H1 (cell line): Measurements from ENCODE around the gene ETNPPL. TPM values are rescaled to one million over a fixed set of nuclear protein-coding genes. Genes with fewer than 3 reads are reported as not detected.

ENCODE experiments used
- CTCF ChIA-PET: fragments of 300-600 bp; sonication (Branson Sonifier 250); formaldehyde crosslinking; loops from one replicate; lab custom pipeline; 2021; ENCODE audit not compliant: partially characterized antibody; lab: Charles Lee
- POLR2A ChIA-PET: fragments of 300-600 bp; sonication (Branson Sonifier 250); formaldehyde crosslinking; loops from one replicate; lab custom pipeline; 2021; ENCODE audit warnings: inconsistent platforms; ENCODE audit not compliant: partially characterized antibody; lab: Charles Lee
- DNase-seq, 2 experiments: peaks; one replicate each; pipeline versions ENCODE4 v3.0.0 to v3.0.0-alpha.2; 2010 to 2022; ENCODE audit warnings: low spot score in 2 of 2, low read depth in 1 of 2, mixed read lengths in 1 of 2
- FAIRE-seq: peaks from 2 replicates; lab custom pipeline; 2011; peaks lifted over from hg19 to GRCh38; lab: Jason Lieb, UNC
- H2AFZ ChIP-seq: 2 replicates; pipeline ENCODE4 v1.8.1; 2012; ENCODE audit warnings: low read length, inconsistent platforms
- H2AK5ac ChIP-seq: 2 replicates; pipeline ENCODE4 v1.6.1; 2013; ENCODE audit warnings: low read depth, low read length
- H2BK120ac ChIP-seq: replicated peaks from 2 replicates; pipeline ENCODE3; 2013; ENCODE audit warnings: low read depth, low read length, inconsistent platforms
- H2BK12ac ChIP-seq: 2 replicates; pipeline ENCODE4 v1.6.1; 2013; ENCODE audit warnings: low read depth, low read length
- H2BK15ac ChIP-seq: 2 replicates; pipeline ENCODE4 v1.6.1; 2013; ENCODE audit warnings: low read length
- H2BK20ac ChIP-seq: 2 replicates; pipeline ENCODE4 v1.6.1; 2013; ENCODE audit warnings: low read length
- H2BK5ac ChIP-seq: 2 replicates; pipeline ENCODE4 v1.6.1; 2013; ENCODE audit warnings: low read depth, low read length
- H3K14ac ChIP-seq: 2 replicates; pipeline ENCODE4 v1.6.1; 2013; ENCODE audit warnings: inconsistent platforms; ENCODE audit not compliant: insufficient read length
- H3K18ac ChIP-seq: 2 replicates; pipeline ENCODE4 v1.6.1; 2013; ENCODE audit warnings: low read length; ENCODE audit errors: extremely low read depth
- H3K23ac ChIP-seq: 2 replicates; pipeline ENCODE4 v1.6.1; 2013; ENCODE audit warnings: inconsistent platforms; ENCODE audit not compliant: insufficient read length
- H3K23me2 ChIP-seq: 2 replicates; pipeline ENCODE4 v1.6.1; 2013; ENCODE audit warnings: low read depth, low read length
- H3K27ac ChIP-seq: 2 replicates; pipeline ENCODE4 v1.6.1; 2011; ENCODE audit warnings: low read depth, low read length, inconsistent platforms
- H3K27me3 ChIP-seq, 4 experiments: replicated peaks in 1 of 4; 1 replicate in 1 of 4; 2 replicates in 3 of 4; pipeline versions ENCODE4 v1.6.1 to v1.8.1; 2011 to 2013; ENCODE audit warnings: low read length in 3 of 4, mild to moderate bottlenecking in 3 of 4, inconsistent platforms in 2 of 4, mixed read lengths in 2 of 4, moderate library complexity in 1 of 4; ENCODE audit not compliant: control insufficient read depth in 3 of 4, insufficient read depth in 3 of 4; ENCODE audit errors: extremely low read depth in 1 of 4
- H3K36me3 ChIP-seq, 4 experiments: 2 replicates each; pipeline versions ENCODE4 v1.6.1 to v1.8.1; 2011 to 2013; ENCODE audit warnings: mild to moderate bottlenecking in 4 of 4, low read length in 3 of 4, moderate library complexity in 2 of 4, control low read depth in 1 of 4, inconsistent platforms in 1 of 4; ENCODE audit not compliant: insufficient read depth in 4 of 4, control insufficient read depth in 2 of 4
- H3K4ac ChIP-seq: replicated peaks from 2 replicates; pipeline ENCODE3; 2013; ENCODE audit warnings: low read length, low read depth, mixed read lengths, inconsistent platforms; ENCODE audit not compliant: insufficient read length
- H3K4me1 ChIP-seq, 4 experiments: replicated peaks in 1 of 4; 1 replicate in 1 of 4; 2 replicates in 3 of 4; pipeline versions ENCODE4 v1.6.1 to v1.8.1; 2011 to 2013; ENCODE audit warnings: low read length in 3 of 4, inconsistent platforms in 2 of 4, mixed read lengths in 1 of 4; ENCODE audit not compliant: insufficient read depth in 4 of 4, control insufficient read depth in 3 of 4
- H3K4me2 ChIP-seq, 2 experiments: 2 replicates each; pipeline versions ENCODE4 v1.6.1 to v1.8.1; 2011 to 2013; ENCODE audit warnings: low read depth in 2 of 2, low read length in 2 of 2, control low read depth in 1 of 2, inconsistent platforms in 1 of 2, mild to moderate bottlenecking in 1 of 2; ENCODE audit not compliant: insufficient read depth in 1 of 2
- H3K4me3 ChIP-seq, 4 experiments: fragments of 200-600, 300-600 bp in 1 of 4; sonication (generic), shearing (Covaris generic), sonication (Bioruptor Twin) in 1 of 4; 2 replicates each; pipeline versions ENCODE4 v1.5.1 to v1.8.1; 2011 to 2016; ENCODE audit warnings: low read length in 4 of 4, low read depth in 3 of 4, control low read depth in 2 of 4, inconsistent platforms in 2 of 4, mild to moderate bottlenecking in 2 of 4, mixed read lengths in 1 of 4, moderate library complexity in 1 of 4; ENCODE audit not compliant: insufficient read depth in 2 of 4; ENCODE audit errors: extremely low read depth in 1 of 4
- H3K56ac ChIP-seq: replicated peaks from 2 replicates; pipeline ENCODE3; 2013; ENCODE audit warnings: low read depth, mild to moderate bottlenecking, mixed read lengths, low read length, inconsistent platforms; ENCODE audit not compliant: insufficient read length
- H3K79me1 ChIP-seq: 2 replicates; pipeline ENCODE4 v1.6.1; 2013; ENCODE audit warnings: low read depth, low read length, control low read depth
- H3K79me2 ChIP-seq, 2 experiments: 2 replicates each; pipeline versions ENCODE4 v1.6.1 to v1.8.1; 2012 to 2013; ENCODE audit warnings: low read length in 2 of 2, mild to moderate bottlenecking in 2 of 2, inconsistent platforms in 1 of 2; ENCODE audit not compliant: insufficient read depth in 2 of 2, control insufficient read depth in 1 of 2
- H3K9ac ChIP-seq, 4 experiments: replicated peaks in 1 of 4; 1 replicate in 1 of 4; 2 replicates in 3 of 4; pipeline versions ENCODE4 v1.6.1 to v1.8.1; 2011 to 2013; ENCODE audit warnings: low read depth in 3 of 4, low read length in 3 of 4, control low read depth in 2 of 4, mild to moderate bottlenecking in 2 of 4, moderate library complexity in 2 of 4, inconsistent platforms in 1 of 4; ENCODE audit errors: extremely low read depth in 1 of 4
- H3K9me3 ChIP-seq, 2 experiments: 2 replicates each; pipeline versions ENCODE4 v1.6.1 to v1.8.1; 2012 to 2013; ENCODE audit warnings: mild to moderate bottlenecking in 2 of 2, moderate library complexity in 2 of 2, control low read depth in 1 of 2, inconsistent platforms in 1 of 2, low read depth in 1 of 2, low read length in 1 of 2, mixed read lengths in 1 of 2; ENCODE audit not compliant: insufficient read depth in 2 of 2
- H4K20me1 ChIP-seq, 2 experiments: replicated peaks in 1 of 2; 2 replicates each; pipeline versions ENCODE3 to v1.8.1; 2011 to 2013; ENCODE audit warnings: inconsistent platforms in 2 of 2, low read length in 2 of 2, mild to moderate bottlenecking in 1 of 2; ENCODE audit not compliant: insufficient read depth in 2 of 2, control insufficient read depth in 1 of 2
- H4K5ac ChIP-seq: 2 replicates; pipeline ENCODE4 v1.6.1; 2013; ENCODE audit warnings: low read length, low read depth, mixed read lengths, inconsistent platforms; ENCODE audit not compliant: insufficient read length
- H4K8ac ChIP-seq: 2 replicates; pipeline ENCODE4 v1.8.0; 2013; ENCODE audit warnings: mild to moderate bottlenecking, moderate library complexity, low read length, inconsistent platforms; ENCODE audit not compliant: insufficient read depth; ENCODE audit errors: extremely low read depth
- H4K91ac ChIP-seq: replicated peaks from 2 replicates; pipeline ENCODE3; 2013; ENCODE audit warnings: low read length, mixed read lengths, inconsistent platforms; ENCODE audit not compliant: insufficient read length
- ASH2L ChIP-seq: fragments of 200-600, 300-600 bp; sonication (generic); IDR thresholded peaks from one replicate; pipeline ENCODE4 v1.7.1; 2017; ENCODE audit warnings: low read length
- CEBPB ChIP-seq: IDR thresholded peaks from 2 replicates; pipeline ENCODE4 v1.6.1; 2012; ENCODE audit warnings: low read depth, low read length
- CHD1 ChIP-seq: IDR thresholded peaks from 2 replicates; pipeline ENCODE4 v1.6.1; 2012; ENCODE audit warnings: low read depth, low read length, improper control_type of control experiment
- EGR1 ChIP-seq: IDR thresholded peaks from 2 replicates; pipeline ENCODE4 v1.6.1; 2011; ENCODE audit warnings: low read depth, low read length, borderline replicate concordance
- FOSL1 ChIP-seq: IDR thresholded peaks from 2 replicates; pipeline ENCODE4 v1.6.1; 2011; ENCODE audit warnings: mild to moderate bottlenecking, low read depth, low read length, moderate library complexity; ENCODE audit not compliant: insufficient read depth
- KDM1A ChIP-seq: fragments of 200-600, 300-600 bp; sonication (generic); IDR thresholded peaks from 2 replicates; pipeline ENCODE4 v1.7.1; 2016; ENCODE audit warnings: mild to moderate bottlenecking, low read length, borderline replicate concordance
- MAX ChIP-seq: IDR thresholded peaks from 2 replicates; pipeline ENCODE4 v1.6.1; 2012; ENCODE audit warnings: inconsistent platforms
- POLR2A ChIP-seq, 2 experiments: IDR thresholded peaks; 1 replicate in 1 of 2; 2 replicates in 1 of 2; pipeline ENCODE4 v1.6.1; 2011; ENCODE audit warnings: low read depth in 2 of 2, low read length in 2 of 2, mild to moderate bottlenecking in 2 of 2; ENCODE audit errors: control extremely low read depth in 1 of 2
- POU5F1 ChIP-seq: IDR thresholded peaks from 2 replicates; pipeline ENCODE4 v1.6.1; 2011; ENCODE audit warnings: low read depth, mild to moderate bottlenecking, low read length, moderate library complexity
- RAD21 ChIP-seq, 2 experiments: IDR thresholded peaks in 1 of 2; conservative IDR thresholded peaks in 1 of 2; 2 replicates each; pipeline ENCODE4 v1.6.1; 2011; ENCODE audit warnings: low read depth in 2 of 2, low read length in 2 of 2, improper control_type of control experiment in 1 of 2, inconsistent platforms in 1 of 2, mild to moderate bottlenecking in 1 of 2, moderate library complexity in 1 of 2
- RFX5 ChIP-seq: IDR thresholded peaks from 2 replicates; pipeline ENCODE4 v1.6.1; 2011; ENCODE audit warnings: low read depth, low read length, improper control_type of control experiment, borderline replicate concordance
- RNF2 ChIP-seq: fragments of 200-900, 300-1000 bp; sonication (generic); IDR thresholded peaks from 2 replicates; pipeline ENCODE4 v1.7.1; 2016; ENCODE audit warnings: borderline replicate concordance, low read depth, mild to moderate bottlenecking, antibody characterized with exemption, low read length; ENCODE audit not compliant: poor library complexity, severe bottlenecking; ENCODE audit errors: missing control alignments
- SP2 ChIP-seq: IDR thresholded peaks from 2 replicates; pipeline ENCODE4 v1.6.1; 2012; ENCODE audit warnings: mild to moderate bottlenecking, low read length, inconsistent platforms
- TAF7 ChIP-seq: optimal IDR thresholded peaks from 2 replicates; pipeline ENCODE3; 2011; ENCODE audit warnings: low read depth, mild to moderate bottlenecking, inconsistent platforms, low read length, moderate library complexity, borderline replicate concordance
- YY1 ChIP-seq: IDR thresholded peaks from 2 replicates; pipeline ENCODE4 v1.6.1; 2011; ENCODE audit warnings: low read depth, mild to moderate bottlenecking, low read length
- WGBS, 2 experiments: shearing (Covaris generic) in 1 of 2; methylation state at CpG; one replicate each; pipeline versions ENCODE4 v1.1.6 to v1.1.7; 2013 to 2015; ENCODE audit warnings: low lambda C conversion rate in 2 of 2, mixed read lengths in 2 of 2, inconsistent platforms in 1 of 2, low coverage in 1 of 2, missing lambda C conversion rate in 1 of 2; ENCODE audit not compliant: insufficient replicate concordance in 2 of 2, insufficient coverage in 1 of 2, insufficient read length in 1 of 2; ENCODE audit errors: extremely low coverage in 1 of 2, missing lambda C conversion rate in 1 of 2; 5-methylcytosine and 5-hydroxymethylcytosine counted together
- polyA plus RNA-seq, 7 experiments: library from polyadenylated mRNA; depleted of rRNA in 3 of 7; stranded (reverse) in 5 of 7; unstranded in 2 of 7; fragments of >200 nt in 5 of 7; fragments of 200-250 nt in 2 of 7; gene quantifications; 1 replicate in 5 of 7; 2 replicates in 1 of 7; 4 replicates in 1 of 7; pipeline versions ENCODE4 v1.2.1 to v1.2.3, GENCODE V29; 2011 to 2013; ENCODE audit warnings: missing spikeins in 2 of 7, mixed read lengths in 2 of 7
- total RNA-seq: library from RNA; stranded (reverse); fragmentation: NEBNext Ultra II Directional; extraction: Animal tissue kit (Norgen Biotek cat#: 25700); gene quantifications from 2 replicates; pipeline ENCODE4 v1.2.1, GENCODE V29; 2021

ETNPPL gene
- total and polyA plus RNA-seq, 2 of the 8 experiments (the other 6 are each of a cell fraction or from before 2014, with no cell fraction given): 0.80 to 2.5 TPM

GRCh38 chr4:108763986-108764385 is 1.1 kb upstream of the ETNPPL start:
- H2BK15ac ChIP-seq: no peak overlapping the region
- H3K79me2 ChIP-seq: no peaks in the 10 kb centered on the region
- H3K27ac ChIP-seq: no peak overlapping the region
- no peak overlapping the region for H3K18ac ChIP-seq
- FAIRE-seq: no peak
- WGBS, 2 experiments: 96% methylated on average over 4 of the region's 4 CpGs; no CpG with 5 or more reads in 1 of the 2 experiments
- H3K14ac ChIP-seq: no peak overlapping the region
- no peaks in the 10 kb centered on the region for H4K20me1 ChIP-seq
- H3K23ac ChIP-seq: no peak overlapping the region
- H3K23me2 ChIP-seq: peaks cover 10% of the 10 kb centered on the region
- no peak overlapping the region for H2AK5ac ChIP-seq
- no peak overlapping the region for H4K8ac ChIP-seq
- no peaks in the 10 kb centered on the region for H3K36me3 ChIP-seq
- H3K4me3 ChIP-seq: no peak overlapping the region
- no peaks in the 10 kb centered on the region for H3K79me1 ChIP-seq
- no peak overlapping the region for H4K5ac ChIP-seq
- no peak overlapping the region for H2BK120ac ChIP-seq
- H4K91ac ChIP-seq: no peak overlapping the region
- H3K4me2 ChIP-seq: no peak overlapping the region; a peak in 1 of 4 replicates
- peaks cover 0 to 4% (median 0%) of the 10 kb centered on the region in 4 experiments; a peak in 2 of 7 replicates for H3K4me1 ChIP-seq
- no peak overlapping the region for H3K9ac ChIP-seq
- H3K9me3 ChIP-seq: no peaks in the 10 kb centered on the region
- ChIA-PET POLR2A (interaction anchor here (1.5 kb wide), 1 partner anchor 143 kb away, joined by 7 read pairs; the partner anchor contains the start of gene RPL34), CTCF (no interaction called here)
- peaks cover 0 to 6% (median 3%) of the 10 kb centered on the region in 4 experiments; a peak in 5 of 7 replicates for H3K27me3 ChIP-seq
- H2BK20ac ChIP-seq: no peak overlapping the region
- no peak overlapping the region for H2BK5ac ChIP-seq
- H2AFZ ChIP-seq: no peak overlapping the region
- DNase-seq: no peak
- no peak overlapping the region for H3K4ac ChIP-seq
- no peak overlapping the region for H3K56ac ChIP-seq
- no peak overlapping the region for H2BK12ac ChIP-seq
- TF ChIP-seq POU5F1: no peak
- TF ChIP-seq MAX: no peak
- no peak for TF ChIP-seq CHD1
- no peak for TF ChIP-seq POLR2A (IDR thresholded peaks at IDR 0.05; ENCODE audit: control extremely low read depth in 1 of 2, low read depth in 2 of 2, low read length in 2 of 2)
- no peak for TF ChIP-seq YY1
- TF ChIP-seq CEBPB: no peak
- TF ChIP-seq SP2: no peak
- no peak for TF ChIP-seq FOSL1
- TF ChIP-seq RFX5: no peak
- TF ChIP-seq ASH2L: no peak
- no peak for TF ChIP-seq KDM1A
- TF ChIP-seq TAF7: no peak
- no peak for TF ChIP-seq RNF2
- TF ChIP-seq RAD21 (IDR thresholded peaks at IDR 0.05 in 1 of 2, conservative IDR thresholded peaks at IDR 0.05 in 1 of 2; ENCODE audit: low read depth in 2 of 2, low read length in 2 of 2): no peak
- no peak for TF ChIP-seq EGR1
